Activated CD4-positive, alpha-beta T cell treated with anti-CD3 and anti-CD28 coated beads, Interleukin-2, amount 10 ng/mL, durations not matched to agents 7 days and 5 days (primary cell): ENCODE results near the gene NUDT7. TPM values are rescaled to one million over a fixed set of nuclear protein-coding genes. Genes with fewer than 3 reads are reported as not detected.
A peak's percentile ranks its signal among the peaks of the same experiment; 100 is the strongest.

Experiments
- CTCF ChIA-PET: fragments of 350-600 bp; sonication (Branson Sonifier 250); formaldehyde crosslinking; loops from one replicate; lab custom pipeline; 2021; ENCODE audit warnings: antibody characterized with exemption; lab: Charles Lee
- POLR2A ChIA-PET: fragments of 350-600 bp; sonication (Branson Sonifier 250); formaldehyde crosslinking; loops from one replicate; lab custom pipeline; 2021; ENCODE audit warnings: antibody characterized with exemption; lab: Charles Lee
- DNase-seq: peaks from one replicate; pipeline ENCODE4 v3.0.0-alpha.2; 2020
- H3K27ac Mint-ChIP-seq: one replicate; pipeline ENCODE4 v1.8.0; 2021; ENCODE audit warnings: mild to moderate bottlenecking, moderate library complexity, mixed read lengths
- H3K27me3 Mint-ChIP-seq: one replicate; pipeline ENCODE4 v1.8.0; 2021; ENCODE audit warnings: mixed read lengths
- H3K36me3 Mint-ChIP-seq: one replicate; pipeline ENCODE4 v1.8.0; 2021; ENCODE audit warnings: low read depth, mixed read lengths
- H3K4me1 Mint-ChIP-seq: one replicate; pipeline ENCODE4 v1.8.0; 2021; ENCODE audit warnings: mixed read lengths
- H3K4me3 Mint-ChIP-seq: one replicate; pipeline ENCODE4 v1.8.0; 2021; ENCODE audit warnings: mild to moderate bottlenecking, moderate library complexity, mixed read lengths
- H3K9me3 Mint-ChIP-seq: one replicate; pipeline ENCODE4 v1.8.0; 2021; ENCODE audit warnings: mixed read lengths
- total RNA-seq, 2 experiments: library from RNA; stranded (reverse); gene quantifications; one replicate each; pipeline ENCODE4 v1.2.3, GENCODE V29; 2021

Gene NUDT7
- total RNA-seq, 2 experiments from 2014 or later: 6.8 to 8.4 TPM

- Mint-ChIP-seq H3K36me3 (no peaks in the 10 kb centered on the region), H3K27me3 (peaks cover 4% of the 10 kb centered on the region), H3K27ac (no peak overlapping the region), H3K9me3 (no peaks in the 10 kb centered on the region), H3K4me1 (no peaks in the 10 kb centered on the region), H3K4me3 (no peak overlapping the region)
- ChIA-PET POLR2A (no interaction called here), CTCF (no interaction called here)
- DNase-seq: no peak
Measured at GRCh38 chr16:77690416-77690815, 31.9 kb upstream of the NUDT7 start.

- no peak overlapping the region for H3K27ac Mint-ChIP-seq
- H3K4me1 Mint-ChIP-seq: no peaks in the 10 kb centered on the region
- peaks cover 6% of the 10 kb centered on the region for H3K27me3 Mint-ChIP-seq
- no peaks in the 10 kb centered on the region for H3K36me3 Mint-ChIP-seq
- H3K4me3 Mint-ChIP-seq: no peak overlapping the region
- CTCF ChIA-PET: no interaction called here
- no peak for DNase-seq
- POLR2A ChIA-PET: no interaction called here
- no peaks in the 10 kb centered on the region for H3K9me3 Mint-ChIP-seq
Measured at GRCh38 chr16:77692612-77693011, 29.7 kb upstream of the NUDT7 start.

- DNase-seq: no peak
- no peak overlapping the region for H3K4me3 Mint-ChIP-seq
- H3K9me3 Mint-ChIP-seq: no peaks in the 10 kb centered on the region
- H3K27me3 Mint-ChIP-seq: peaks cover 11% of the 10 kb centered on the region
- H3K4me1 Mint-ChIP-seq: no peaks in the 10 kb centered on the region
- no peak overlapping the region for H3K27ac Mint-ChIP-seq
- CTCF ChIA-PET: no interaction called here
- POLR2A ChIA-PET: no interaction called here
- no peaks in the 10 kb centered on the region for H3K36me3 Mint-ChIP-seq
Measured at GRCh38 chr16:77696149-77696548, 26.2 kb upstream of the NUDT7 start.

GRCh38 chr16:77700846-77701245 lies 21.5 kb upstream of the NUDT7 start:
- H3K36me3 Mint-ChIP-seq: no peaks in the 10 kb centered on the region
- no peaks in the 10 kb centered on the region for H3K4me1 Mint-ChIP-seq
- H3K9me3 Mint-ChIP-seq: no peaks in the 10 kb centered on the region
- H3K27me3 Mint-ChIP-seq: peaks cover 11% of the 10 kb centered on the region
- no peak overlapping the region for H3K4me3 Mint-ChIP-seq
- ChIA-PET CTCF (no interaction called here), POLR2A (no interaction called here)
- no peak for DNase-seq
- H3K27ac Mint-ChIP-seq: no peak overlapping the region

GRCh38 chr16:77705351-77705750 lies 17.0 kb upstream of the NUDT7 start:
- no peaks in the 10 kb centered on the region for H3K4me1 Mint-ChIP-seq

GRCh38 chr16:77711179-77711578 lies 11.1 kb upstream of the NUDT7 start:
- DNase-seq: no peak
- no peak overlapping the region for H3K27ac Mint-ChIP-seq
- H3K4me1 Mint-ChIP-seq: no peaks in the 10 kb centered on the region
- H3K4me3 Mint-ChIP-seq: no peak overlapping the region
- CTCF ChIA-PET: no interaction called here
- no peaks in the 10 kb centered on the region for H3K36me3 Mint-ChIP-seq
- POLR2A ChIA-PET: no interaction called here
- H3K9me3 Mint-ChIP-seq: no peaks in the 10 kb centered on the region
- H3K27me3 Mint-ChIP-seq: no peaks in the 10 kb centered on the region

More at GRCh38 chr16:77705351-77705750, 17.0 kb upstream of the NUDT7 start:
- ChIA-PET POLR2A (no interaction called here), CTCF (interaction anchor here (1.2 kb wide), 1 partner anchor 306 kb away, joined by 4 read pairs; no protein-coding TSS in a partner anchor)
- H3K27me3 Mint-ChIP-seq: peaks cover 5% of the 10 kb centered on the region
- H3K9me3 Mint-ChIP-seq: no peaks in the 10 kb centered on the region
- no peak overlapping the region for H3K27ac Mint-ChIP-seq
- no peak overlapping the region for H3K4me3 Mint-ChIP-seq
- DNase-seq: no peak
- no peaks in the 10 kb centered on the region for H3K36me3 Mint-ChIP-seq

- Mint-ChIP-seq H3K36me3 (no peaks in the 10 kb centered on the region), H3K27ac (no peak overlapping the region), H3K9me3 (no peaks in the 10 kb centered on the region), H3K27me3 (no peaks in the 10 kb centered on the region), H3K4me1 (no peaks in the 10 kb centered on the region), H3K4me3 (no peak overlapping the region)
- no peak for DNase-seq
- ChIA-PET CTCF (no interaction called here), POLR2A (no interaction called here)
Measured at GRCh38 chr16:77711775-77712174, 10.5 kb upstream of the NUDT7 start.

GRCh38 chr16:77715145-77715544 lies 7.2 kb upstream of the NUDT7 start:
- Mint-ChIP-seq H3K4me3 (no peak overlapping the region), H3K9me3 (no peaks in the 10 kb centered on the region), H3K4me1 (no peaks in the 10 kb centered on the region), H3K27me3 (no peaks in the 10 kb centered on the region), H3K27ac (no peak overlapping the region), H3K36me3 (no peaks in the 10 kb centered on the region)
- DNase-seq: no peak
- ChIA-PET CTCF (no interaction called here), POLR2A (no interaction called here)

- Mint-ChIP-seq H3K9me3 (peaks cover 2% of the 10 kb centered on the region), H3K4me3 (peak overlapping the region; percentile 79), H3K4me1 (peaks cover 12% of the 10 kb centered on the region), H3K27me3 (no peaks in the 10 kb centered on the region), H3K36me3 (no peaks in the 10 kb centered on the region), H3K27ac (peak overlapping the region; percentile 80)
- CTCF ChIA-PET: no interaction called here
- DNase-seq: peak; percentile 14
- POLR2A ChIA-PET: no interaction called here
Measured at GRCh38 chr16:77721752-77722308, 484 bp upstream of the NUDT7 start.

GRCh38 chr16:77723108-77723514 lies 797 bp downstream of the NUDT7 start:
- Mint-ChIP-seq H3K4me1 (peaks cover 12% of the 10 kb centered on the region), H3K36me3 (no peaks in the 10 kb centered on the region), H3K27me3 (no peaks in the 10 kb centered on the region), H3K4me3 (peak overlapping the region; percentile 79), H3K27ac (peak overlapping the region; percentile 80), H3K9me3 (peaks cover 4% of the 10 kb centered on the region)
- DNase-seq: no peak
- ChIA-PET CTCF (interaction anchor here (0.6 kb wide), 1 partner anchor 976 kb away, joined by 3 read pairs; no protein-coding TSS in a partner anchor), POLR2A (no interaction called here)

- CTCF ChIA-PET: interaction anchor here (0.7 to 1.6 kb wide), 2 partner anchors 10 to 384 kb away, joined by 3 read pairs; no protein-coding TSS in a partner anchor
- H3K9me3 Mint-ChIP-seq: peaks cover 4% of the 10 kb centered on the region
Measured at GRCh38 chr16:77724174-77724573, 1.9 kb downstream of the NUDT7 start.

GRCh38 chr16:77729951-77730350 lies 7.6 kb downstream of the NUDT7 start:
- ChIA-PET POLR2A (no interaction called here), CTCF (no interaction called here)
- no peak overlapping the region for H3K4me3 Mint-ChIP-seq
- peaks cover 2% of the 10 kb centered on the region for H3K36me3 Mint-ChIP-seq
- peaks cover 4% of the 10 kb centered on the region for H3K9me3 Mint-ChIP-seq
- no peaks in the 10 kb centered on the region for H3K27me3 Mint-ChIP-seq
- no peak for DNase-seq
- H3K27ac Mint-ChIP-seq: no peak overlapping the region
- H3K4me1 Mint-ChIP-seq: no peaks in the 10 kb centered on the region

More at GRCh38 chr16:77724174-77724573, 1.9 kb downstream of the NUDT7 start:
- H3K27ac Mint-ChIP-seq: no peak overlapping the region
- H3K27me3 Mint-ChIP-seq: no peaks in the 10 kb centered on the region
- H3K36me3 Mint-ChIP-seq: no peaks in the 10 kb centered on the region
- peaks cover 12% of the 10 kb centered on the region for H3K4me1 Mint-ChIP-seq
- peak overlapping the region; percentile 10 for H3K4me3 Mint-ChIP-seq
- DNase-seq: no peak
- POLR2A ChIA-PET: no interaction called here

- Mint-ChIP-seq H3K4me1 (peaks cover 4% of the 10 kb centered on the region), H3K4me3 (no peak overlapping the region), H3K27me3 (no peaks in the 10 kb centered on the region), H3K9me3 (no peaks in the 10 kb centered on the region), H3K27ac (no peak overlapping the region), H3K36me3 (peaks cover 2% of the 10 kb centered on the region)
- CTCF ChIA-PET: no interaction called here
- DNase-seq: no peak
- POLR2A ChIA-PET: no interaction called here
Measured at GRCh38 chr16:77732241-77732946, 10.1 kb downstream of the NUDT7 start.
